Left ventricle myocardium inferior (tissue), 1 donor: Measurements from ENCODE around the gene UBE4A. TPM values are rescaled to one million over a fixed set of nuclear protein-coding genes. Genes with fewer than 3 reads are reported as not detected.
A peak's percentile ranks its signal among the peaks of the same experiment; 100 is the strongest.

Experiments used
- DNase-seq: peaks from one replicate; pipeline ENCODE4 v3.0.0-alpha.2; 2020
- H3K27ac ChIP-seq: fragments of 200-600 bp; replicated peaks from 2 replicates; pipeline ENCODE4 v1.8.0; 2021
- H3K27me3 ChIP-seq: fragments of 200-600 bp; 2 replicates; pipeline ENCODE4 v1.8.0; 2021; ENCODE audit warnings: low read depth
- H3K36me3 ChIP-seq: fragments of 200-600 bp; 2 replicates; pipeline ENCODE4 v1.8.0; 2021
- H3K4me1 ChIP-seq: fragments of 200-600 bp; 2 replicates; pipeline ENCODE4 v1.8.0; 2021
- H3K4me3 ChIP-seq: fragments of 200-600 bp; 2 replicates; pipeline ENCODE4 v1.8.0; 2021; ENCODE audit warnings: mild to moderate bottlenecking, moderate library complexity
- H3K9me3 ChIP-seq: fragments of 200-600 bp; replicated peaks from 2 replicates; pipeline ENCODE4 v1.8.0; 2021
- intact Hi-C: fragments of 100-400 bp; cut with micrococcal nuclease; formaldehyde crosslinking; loops from one replicate; pipeline ENCODE4 v1.11.0; 2022
- total RNA-seq: library from RNA; stranded (reverse); fragmentation: NEBNext Ultra II Directional; extraction: Animal tissue kit (Norgen Biotek cat#: 25700); gene quantifications from one replicate; pipeline ENCODE4 v1.2.1, GENCODE V29; 2021
- TF ChIP-seq, protein P1 (sequence below): fragments of 200-600 bp; IDR thresholded peaks from 2 replicates; pipeline ENCODE4 v1.8.0; 2021; ENCODE audit warnings: antibody characterized with exemption, mild to moderate bottlenecking, borderline replicate concordance
- donor health status: DM: no; HTN: yes; CAD: no; lungs with severe emphysema.

Gene UBE4A
- total RNA-seq, 1 donor from 2014 or later: 32.6 TPM

GRCh38 chr11:118349475-118349874, 9.9 kb upstream of the UBE4A start:
- no peaks in the 10 kb centered on the region for H3K4me1 ChIP-seq
- no peak for DNase-seq
- no peak overlapping the region for H3K27ac ChIP-seq
- TF ChIP-seq, protein P1, sequence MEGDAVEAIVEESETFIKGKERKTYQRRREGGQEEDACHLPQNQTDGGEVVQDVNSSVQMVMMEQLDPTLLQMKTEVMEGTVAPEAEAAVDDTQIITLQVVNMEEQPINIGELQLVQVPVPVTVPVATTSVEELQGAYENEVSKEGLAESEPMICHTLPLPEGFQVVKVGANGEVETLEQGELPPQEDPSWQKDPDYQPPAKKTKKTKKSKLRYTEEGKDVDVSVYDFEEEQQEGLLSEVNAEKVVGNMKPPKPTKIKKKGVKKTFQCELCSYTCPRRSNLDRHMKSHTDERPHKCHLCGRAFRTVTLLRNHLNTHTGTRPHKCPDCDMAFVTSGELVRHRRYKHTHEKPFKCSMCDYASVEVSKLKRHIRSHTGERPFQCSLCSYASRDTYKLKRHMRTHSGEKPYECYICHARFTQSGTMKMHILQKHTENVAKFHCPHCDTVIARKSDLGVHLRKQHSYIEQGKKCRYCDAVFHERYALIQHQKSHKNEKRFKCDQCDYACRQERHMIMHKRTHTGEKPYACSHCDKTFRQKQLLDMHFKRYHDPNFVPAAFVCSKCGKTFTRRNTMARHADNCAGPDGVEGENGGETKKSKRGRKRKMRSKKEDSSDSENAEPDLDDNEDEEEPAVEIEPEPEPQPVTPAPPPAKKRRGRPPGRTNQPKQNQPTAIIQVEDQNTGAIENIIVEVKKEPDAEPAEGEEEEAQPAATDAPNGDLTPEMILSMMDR: no peak
- H3K36me3 ChIP-seq: no peaks in the 10 kb centered on the region
- peaks cover 54% of the 10 kb centered on the region for H3K27me3 ChIP-seq
- intact Hi-C loops: no loop called here
- H3K4me3 ChIP-seq: no peak overlapping the region
- no peaks in the 10 kb centered on the region for H3K9me3 ChIP-seq

DNA sequence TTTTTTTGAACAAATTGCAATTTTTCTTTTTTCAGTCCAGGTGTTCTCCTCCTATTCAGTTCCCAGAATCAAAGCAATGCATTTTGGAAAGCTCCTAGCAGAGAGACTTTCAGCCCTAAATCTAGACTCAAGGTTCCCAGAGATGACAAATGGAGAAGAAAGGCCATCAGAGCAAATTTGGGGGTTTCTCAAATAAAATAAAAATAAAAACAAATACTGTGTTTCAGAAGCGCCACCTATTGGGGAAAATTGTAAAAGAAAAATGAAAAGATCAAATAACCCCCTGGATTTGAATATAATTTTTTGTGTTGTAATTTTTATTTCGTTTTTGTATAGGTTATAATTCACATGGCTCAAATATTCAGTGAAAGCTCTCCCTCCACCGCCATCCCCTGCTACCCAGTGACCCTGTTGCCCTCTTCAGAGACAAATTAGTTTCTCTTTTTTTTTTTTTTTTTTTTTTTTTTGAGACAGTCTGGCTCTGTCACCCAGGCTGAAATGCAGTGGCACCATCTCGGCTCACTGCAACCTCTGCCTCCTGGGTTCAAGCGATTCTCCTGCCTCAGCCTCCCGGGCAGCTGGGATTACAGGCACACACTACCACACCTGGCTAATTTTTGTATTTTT, 6.2 kb upstream of the UBE4A start:
- no peaks in the 10 kb centered on the region for H3K4me1 ChIP-seq

GRCh38 chr11:118358071-118358470, 1.3 kb upstream of the UBE4A start:
- H3K27ac ChIP-seq: no peak overlapping the region
- H3K36me3 ChIP-seq: no peaks in the 10 kb centered on the region
- no peaks in the 10 kb centered on the region for H3K27me3 ChIP-seq
- H3K4me3 ChIP-seq: no peak overlapping the region
- intact Hi-C loops: loop anchor here (10.0 kb wide), 1 partner anchor 163 kb away; no protein-coding TSS in a partner anchor
- TF ChIP-seq, protein P1: no peak
- peaks cover 34% of the 10 kb centered on the region for H3K4me1 ChIP-seq
- no peaks in the 10 kb centered on the region for H3K9me3 ChIP-seq
- DNase-seq: no peak

More for the DNA sequence above, 6.2 kb upstream of the UBE4A start:
- no peaks in the 10 kb centered on the region for H3K36me3 ChIP-seq
- no peak overlapping the region for H3K27ac ChIP-seq
- H3K27me3 ChIP-seq: peaks cover 28% of the 10 kb centered on the region
- DNase-seq: no peak
- no peaks in the 10 kb centered on the region for H3K9me3 ChIP-seq
- intact Hi-C loops: loop anchor here (10.0 kb wide), 1 partner anchor 158 kb away; no protein-coding TSS in a partner anchor
- no peak overlapping the region for H3K4me3 ChIP-seq
- TF ChIP-seq, protein P1: peak; percentile 65

DNA sequence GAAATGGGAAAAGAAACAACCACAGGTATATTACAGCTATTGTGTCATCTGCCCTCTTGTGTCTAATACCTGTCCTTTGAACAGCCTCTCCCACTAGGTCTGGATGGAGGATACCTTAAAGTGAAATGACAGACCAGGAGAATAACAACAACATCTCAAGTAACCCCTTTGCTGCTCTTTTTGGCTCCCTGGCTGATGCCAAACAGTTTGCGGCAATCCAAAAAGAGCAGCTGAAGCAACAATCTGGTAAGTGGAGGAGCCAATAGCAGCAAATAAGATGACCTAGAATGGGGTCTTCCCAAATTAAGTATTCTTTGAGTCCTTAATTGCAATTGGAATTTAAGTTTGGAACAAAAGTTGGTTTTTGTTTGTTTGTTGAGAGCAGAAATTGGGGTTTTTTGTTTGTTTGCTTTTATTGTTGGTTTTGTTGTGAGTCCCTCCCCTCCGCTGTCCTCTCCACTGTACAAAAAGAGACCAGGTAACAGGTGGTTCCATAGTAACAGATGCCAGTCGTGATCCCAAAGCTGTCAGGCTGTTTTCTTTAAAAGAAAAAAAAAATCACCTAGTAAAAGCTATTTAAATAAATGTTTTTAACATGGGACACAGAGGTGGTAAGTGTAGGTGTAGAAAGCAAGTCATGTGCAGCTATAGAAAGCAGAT, 5.7 kb downstream of the UBE4A start:
- Histone ChIP-seq H3K9me3 (no peaks in the 10 kb centered on the region), H3K27ac (peak overlapping the region; percentile 90), H3K4me1 (peaks cover 65% of the 10 kb centered on the region), H3K27me3 (no peaks in the 10 kb centered on the region), H3K36me3 (peaks cover 53% of the 10 kb centered on the region), H3K4me3 (no peak overlapping the region)
- DNase-seq: no peak
- intact Hi-C loops: no loop called here
- TF ChIP-seq, protein P1: no peak

GRCh38 chr11:118366287-118366686, 6.9 kb downstream of the UBE4A start:
- Histone ChIP-seq H3K36me3 (peaks cover 65% of the 10 kb centered on the region), H3K27me3 (no peaks in the 10 kb centered on the region), H3K4me1 (peaks cover 53% of the 10 kb centered on the region), H3K9me3 (no peaks in the 10 kb centered on the region), H3K4me3 (no peak overlapping the region), H3K27ac (peak overlapping the region; percentile 90)
- DNase-seq: no peak
- intact Hi-C loops: no loop called here
- TF ChIP-seq, protein P1: no peak
